ENCODE measurements around the gene HTD2. TPM values are rescaled to one million over a fixed set of nuclear protein-coding genes. Genes with fewer than 3 reads are reported as not detected.

Gene HTD2
- total RNA-seq, 1 donor from 2014 or later, result 7.7 TPM

DNA sequence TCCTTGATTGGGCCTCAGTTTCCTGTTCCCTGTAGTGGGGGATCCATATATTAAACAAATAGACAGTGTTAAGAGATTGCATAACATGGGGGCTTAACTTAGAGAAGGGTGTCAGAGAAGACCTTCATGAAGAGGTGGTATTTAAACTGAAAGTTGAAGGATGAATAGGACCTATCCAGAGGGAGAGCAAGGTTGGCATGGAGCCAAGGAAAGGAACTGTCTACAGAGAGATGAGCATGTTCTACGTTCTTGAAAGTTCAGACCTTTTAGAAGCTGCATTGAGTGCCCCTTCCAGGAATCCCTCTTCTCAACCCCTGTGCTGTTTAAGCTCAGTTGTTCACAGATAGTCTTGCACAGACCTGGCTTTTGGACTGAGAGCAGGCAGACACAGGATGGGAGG lies 2.4 kb downstream of the HTD2 start:
- DNase-seq (ENCODE audit: low read depth) (no peak), FAIRE-seq (no peak)
- no peaks in the 10 kb centered on the region for H3K9me3 ChIP-seq (ENCODE audit: insufficient read depth, low read depth, low read length)
- H3K4me3 ChIP-seq (ENCODE audit: insufficient read depth, low read depth, low read length), result no peak overlapping the region
- no peak for TF ChIP-seq CTCF (IDR thresholded peaks at IDR 0.05; ENCODE audit: insufficient read depth, low read depth, low read length)
- TF ChIP-seq EZH2 (IDR thresholded peaks at IDR 0.05; ENCODE audit: insufficient read depth, low read length), result no peak
- H3K4me2 ChIP-seq (ENCODE audit: low read length), result peak overlapping the region; percentile 94
- no peaks in the 10 kb centered on the region for H3K27me3 Mint-ChIP-seq (ENCODE audit: low read depth, unreplicated experiment)
- no peak overlapping the region for H3K27ac Mint-ChIP-seq (ENCODE audit: unreplicated experiment)
- no peaks in the 10 kb centered on the region for H3K9me3 Mint-ChIP-seq (ENCODE audit: unreplicated experiment)
- peaks cover 17% of the 10 kb centered on the region for H3K36me3 Mint-ChIP-seq (ENCODE audit: low read depth, unreplicated experiment)
- H3K9ac ChIP-seq (ENCODE audit: low read length), result no peak overlapping the region
- no peak overlapping the region for H2AFZ ChIP-seq (ENCODE audit: low read depth, low read length)
- H4K20me1 ChIP-seq (ENCODE audit: insufficient read depth, low read length), result peaks cover 41% of the 10 kb centered on the region
- H3K27ac ChIP-seq (ENCODE audit: low read depth, low read length), result no peak overlapping the region
- peaks cover 8% of the 10 kb centered on the region for H3K4me1 ChIP-seq (ENCODE audit: insufficient read depth, low read length)
- peaks cover 17% of the 10 kb centered on the region for H3K36me3 ChIP-seq (ENCODE audit: insufficient read depth, low read length)
- peaks cover 8% of the 10 kb centered on the region for H3K4me1 Mint-ChIP-seq (ENCODE audit: low read depth, unreplicated experiment)
- H3K4me3 Mint-ChIP-seq (ENCODE audit: unreplicated experiment), result peak overlapping the region; percentile 24
- peaks cover 61% of the 10 kb centered on the region for H3K79me2 ChIP-seq (ENCODE audit: insufficient read depth, low read length)
- H3K27me3 ChIP-seq (ENCODE audit: insufficient read depth, low read length), result no peaks in the 10 kb centered on the region

DNA sequence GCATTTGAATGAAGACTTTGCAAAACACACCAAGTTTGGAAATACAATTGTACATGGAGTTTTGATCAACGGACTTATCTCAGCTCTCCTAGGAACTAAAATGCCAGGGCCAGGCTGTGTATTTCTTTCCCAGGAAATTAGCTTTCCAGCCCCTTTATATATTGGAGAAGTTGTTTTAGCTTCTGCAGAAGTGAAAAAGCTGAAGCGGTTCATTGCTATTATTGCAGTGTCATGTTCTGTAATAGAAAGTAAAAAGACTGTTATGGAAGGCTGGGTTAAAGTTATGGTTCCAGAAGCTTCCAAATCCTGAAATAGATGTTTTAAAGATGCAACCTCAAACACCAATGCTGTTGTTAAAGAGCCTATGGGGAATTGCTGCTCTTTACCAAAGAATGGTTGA lies 11.5 kb downstream of the HTD2 start:
- Histone ChIP-seq H3K4me3 (ENCODE audit: insufficient read depth, low read depth, low read length) (no peak overlapping the region), H3K9ac (ENCODE audit: low read length) (no peak overlapping the region), H3K79me2 (ENCODE audit: insufficient read depth, low read length) (peaks cover 4% of the 10 kb centered on the region), H3K27me3 (ENCODE audit: insufficient read depth, low read length) (no peaks in the 10 kb centered on the region), H3K27ac (ENCODE audit: low read depth, low read length) (no peak overlapping the region), H4K20me1 (ENCODE audit: insufficient read depth, low read length) (peaks cover 25% of the 10 kb centered on the region), H2AFZ (ENCODE audit: low read depth, low read length) (no peak overlapping the region), H3K4me2 (ENCODE audit: low read length) (no peak overlapping the region), H3K9me3 (ENCODE audit: insufficient read depth, low read depth, low read length) (no peaks in the 10 kb centered on the region), H3K4me1 (ENCODE audit: insufficient read depth, low read length) (no peaks in the 10 kb centered on the region), H3K36me3 (ENCODE audit: insufficient read depth, low read length) (peaks cover 36% of the 10 kb centered on the region)
- no peaks in the 10 kb centered on the region for H3K27me3 Mint-ChIP-seq (ENCODE audit: low read depth, unreplicated experiment)
- H3K9me3 Mint-ChIP-seq (ENCODE audit: unreplicated experiment), result no peaks in the 10 kb centered on the region
- DNase-seq (ENCODE audit: low read depth), result no peak
- no peak for TF ChIP-seq CTCF (IDR thresholded peaks at IDR 0.05; ENCODE audit: insufficient read depth, low read depth, low read length)
- no peak for TF ChIP-seq EZH2 (IDR thresholded peaks at IDR 0.05; ENCODE audit: insufficient read depth, low read length)
- H3K4me3 Mint-ChIP-seq (ENCODE audit: unreplicated experiment), result no peak overlapping the region
- FAIRE-seq, result no peak
- H3K27ac Mint-ChIP-seq (ENCODE audit: unreplicated experiment), result no peak overlapping the region
- peaks cover 16% of the 10 kb centered on the region for H3K36me3 Mint-ChIP-seq (ENCODE audit: low read depth, unreplicated experiment)
- no peaks in the 10 kb centered on the region for H3K4me1 Mint-ChIP-seq (ENCODE audit: low read depth, unreplicated experiment)

- Histone ChIP-seq H3K4me1 (ENCODE audit: insufficient read depth, low read length) (peaks cover 11% of the 10 kb centered on the region), H2AFZ (ENCODE audit: low read depth, low read length) (no peak overlapping the region), H3K4me2 (ENCODE audit: low read length) (no peak overlapping the region), H3K9ac (ENCODE audit: low read length) (no peak overlapping the region), H3K27me3 (ENCODE audit: insufficient read depth, low read length) (no peaks in the 10 kb centered on the region), H3K36me3 (ENCODE audit: insufficient read depth, low read length) (peaks cover 14% of the 10 kb centered on the region), H3K27ac (ENCODE audit: low read depth, low read length) (no peak overlapping the region), H3K9me3 (ENCODE audit: insufficient read depth, low read depth, low read length) (no peaks in the 10 kb centered on the region), H4K20me1 (ENCODE audit: insufficient read depth, low read length) (peaks cover 12% of the 10 kb centered on the region), H3K79me2 (ENCODE audit: insufficient read depth, low read length) (no peaks in the 10 kb centered on the region), H3K4me3 (ENCODE audit: insufficient read depth, low read depth, low read length) (no peak overlapping the region)
- no peak overlapping the region for H3K27ac Mint-ChIP-seq (ENCODE audit: unreplicated experiment)
- no peaks in the 10 kb centered on the region for H3K9me3 Mint-ChIP-seq (ENCODE audit: unreplicated experiment)
- no peaks in the 10 kb centered on the region for H3K27me3 Mint-ChIP-seq (ENCODE audit: low read depth, unreplicated experiment)
- H3K36me3 Mint-ChIP-seq (ENCODE audit: low read depth, unreplicated experiment), result no peaks in the 10 kb centered on the region
- FAIRE-seq (no peak), DNase-seq (ENCODE audit: low read depth) (no peak)
- peaks cover 8% of the 10 kb centered on the region for H3K4me1 Mint-ChIP-seq (ENCODE audit: low read depth, unreplicated experiment)
- H3K4me3 Mint-ChIP-seq (ENCODE audit: unreplicated experiment), result no peak overlapping the region
- TF ChIP-seq CTCF (IDR thresholded peaks at IDR 0.05; ENCODE audit: insufficient read depth, low read depth, low read length), result no peak
- no peak for TF ChIP-seq EZH2 (IDR thresholded peaks at IDR 0.05; ENCODE audit: insufficient read depth, low read length)
Measured at GRCh38 chr3:58321791-58322190, 15.5 kb downstream of the HTD2 start.

Measured in astrocyte (in vitro differentiated cells and primary cell).